ENCODE measurements around the gene TLCD1.
A peak's percentile ranks its signal among the peaks of the same experiment; 100 is the strongest.

TLCD1 gene

GRCh38 chr17:28686296-28686695, 39.7 kb downstream of the TLCD1 start:
- no peak for DNase-seq (ENCODE audit: low read depth)

- no peak for DNase-seq (ENCODE audit: low read depth)
Measured at GRCh38 chr17:28685366-28685765, 40.7 kb downstream of the TLCD1 start.

GRCh38 chr17:28684963-28685362, 41.1 kb downstream of the TLCD1 start:
- peak; percentile 22 for DNase-seq (ENCODE audit: low read depth)

- no peak for DNase-seq (ENCODE audit: low read depth)
Measured at GRCh38 chr17:28682655-28683054, 43.4 kb downstream of the TLCD1 start.

- no peak for DNase-seq (ENCODE audit: low read depth)
Measured at GRCh38 chr17:28675980-28676379, 50.1 kb downstream of the TLCD1 start.

- peak; percentile 39 for DNase-seq (ENCODE audit: low read depth)
Measured at GRCh38 chr17:28675490-28675889, 50.5 kb downstream of the TLCD1 start.

Measured in fibroblast of the conjunctiva (primary cell).